OCI-LY1 (cell line): Measurements from ENCODE around the gene CEP128.

Experiments used
- CTCF ChIP-seq: fragments of 200-600 bp; sonication (generic), shearing (Covaris generic); IDR thresholded peaks from 2 replicates; pipeline ENCODE4 v1.5.1; 2017; ENCODE audit warnings: mild to moderate bottlenecking, antibody characterized with exemption, low read length, moderate library complexity, mixed read lengths
- EZH2 ChIP-seq: fragments of 200-600 bp; sonication (generic), shearing (Covaris generic); IDR thresholded peaks from 2 replicates; pipeline ENCODE4 v1.8.0; 2017; ENCODE audit warnings: borderline replicate concordance, mixed run types, mild to moderate bottlenecking, antibody characterized with exemption, low read length, moderate library complexity, mixed read lengths

GRCh38 chr14:80979951-80980350, 38.4 kb upstream of the CEP128 start:
- no peak for TF ChIP-seq CTCF
- TF ChIP-seq EZH2: no peak
